ENCODE data around the gene RNASE8. TPM values are rescaled to one million over a fixed set of nuclear protein-coding genes. Genes with fewer than 3 reads are reported as not detected.

The RNASE8 gene
- total RNA-seq, 1 experiment from 2014 or later, result not detected

DNA sequence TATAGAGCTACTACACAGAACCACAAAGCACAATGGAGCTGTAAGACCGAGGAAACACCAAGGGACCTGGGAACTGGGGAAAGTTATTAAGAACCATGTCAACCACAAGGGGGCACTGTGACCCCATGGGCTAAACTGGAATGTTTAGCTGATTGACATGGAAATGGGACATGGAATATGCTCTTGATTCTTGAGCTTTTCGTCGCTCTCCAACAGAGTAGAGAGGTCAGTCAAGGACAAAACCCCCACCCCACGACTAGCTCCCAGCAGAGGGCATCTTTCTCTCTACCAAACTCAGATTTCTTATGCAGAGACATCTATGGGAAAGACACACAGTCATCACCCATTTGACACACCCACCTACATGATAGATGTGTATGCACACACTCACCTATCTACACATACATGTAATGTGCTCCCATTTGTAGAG lies 42.8 kb upstream of the RNASE8 start (continued):
- TF ChIP-seq, protein P1, sequence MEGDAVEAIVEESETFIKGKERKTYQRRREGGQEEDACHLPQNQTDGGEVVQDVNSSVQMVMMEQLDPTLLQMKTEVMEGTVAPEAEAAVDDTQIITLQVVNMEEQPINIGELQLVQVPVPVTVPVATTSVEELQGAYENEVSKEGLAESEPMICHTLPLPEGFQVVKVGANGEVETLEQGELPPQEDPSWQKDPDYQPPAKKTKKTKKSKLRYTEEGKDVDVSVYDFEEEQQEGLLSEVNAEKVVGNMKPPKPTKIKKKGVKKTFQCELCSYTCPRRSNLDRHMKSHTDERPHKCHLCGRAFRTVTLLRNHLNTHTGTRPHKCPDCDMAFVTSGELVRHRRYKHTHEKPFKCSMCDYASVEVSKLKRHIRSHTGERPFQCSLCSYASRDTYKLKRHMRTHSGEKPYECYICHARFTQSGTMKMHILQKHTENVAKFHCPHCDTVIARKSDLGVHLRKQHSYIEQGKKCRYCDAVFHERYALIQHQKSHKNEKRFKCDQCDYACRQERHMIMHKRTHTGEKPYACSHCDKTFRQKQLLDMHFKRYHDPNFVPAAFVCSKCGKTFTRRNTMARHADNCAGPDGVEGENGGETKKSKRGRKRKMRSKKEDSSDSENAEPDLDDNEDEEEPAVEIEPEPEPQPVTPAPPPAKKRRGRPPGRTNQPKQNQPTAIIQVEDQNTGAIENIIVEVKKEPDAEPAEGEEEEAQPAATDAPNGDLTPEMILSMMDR (IDR thresholded peaks at IDR 0.05), result peak; percentile 84
- TF ChIP-seq, protein P2, sequence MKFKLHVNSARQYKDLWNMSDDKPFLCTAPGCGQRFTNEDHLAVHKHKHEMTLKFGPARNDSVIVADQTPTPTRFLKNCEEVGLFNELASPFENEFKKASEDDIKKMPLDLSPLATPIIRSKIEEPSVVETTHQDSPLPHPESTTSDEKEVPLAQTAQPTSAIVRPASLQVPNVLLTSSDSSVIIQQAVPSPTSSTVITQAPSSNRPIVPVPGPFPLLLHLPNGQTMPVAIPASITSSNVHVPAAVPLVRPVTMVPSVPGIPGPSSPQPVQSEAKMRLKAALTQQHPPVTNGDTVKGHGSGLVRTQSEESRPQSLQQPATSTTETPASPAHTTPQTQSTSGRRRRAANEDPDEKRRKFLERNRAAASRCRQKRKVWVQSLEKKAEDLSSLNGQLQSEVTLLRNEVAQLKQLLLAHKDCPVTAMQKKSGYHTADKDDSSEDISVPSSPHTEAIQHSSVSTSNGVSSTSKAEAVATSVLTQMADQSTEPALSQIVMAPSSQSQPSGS (CRISPR knock-in tag; IDR thresholded peaks at IDR 0.05; ENCODE audit: borderline replicate concordance, low read depth), result no peak
- TF ChIP-seq SMAD4 (CRISPR knock-in tag; IDR thresholded peaks at IDR 0.05), result no peak
- TF ChIP-seq ZNF423 (CRISPR knock-in tag; IDR thresholded peaks at IDR 0.05), result no peak
- TF ChIP-seq NR2C2 (CRISPR knock-in tag; IDR thresholded peaks at IDR 0.05), result no peak

DNA sequence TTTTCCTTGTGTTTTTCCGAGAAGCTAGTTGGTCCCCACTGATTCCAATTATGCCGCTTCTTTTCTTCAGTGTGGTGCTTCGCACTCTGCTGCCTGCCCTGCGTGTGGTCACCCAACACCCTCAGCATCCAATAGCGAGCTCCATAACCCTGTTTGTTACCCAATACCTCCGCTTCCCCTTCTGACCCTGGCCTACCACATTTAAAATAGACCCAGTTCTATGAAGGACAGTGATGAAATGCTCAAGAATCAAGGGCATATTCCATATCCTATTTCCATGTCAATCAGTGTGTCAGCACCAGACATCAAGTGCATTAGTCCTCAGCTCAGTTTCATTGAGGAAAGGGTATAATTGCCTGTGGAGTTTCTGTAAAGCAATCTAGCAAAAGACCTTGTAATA lies 42.3 kb upstream of the RNASE8 start:
- TF ChIP-seq, protein P3, sequence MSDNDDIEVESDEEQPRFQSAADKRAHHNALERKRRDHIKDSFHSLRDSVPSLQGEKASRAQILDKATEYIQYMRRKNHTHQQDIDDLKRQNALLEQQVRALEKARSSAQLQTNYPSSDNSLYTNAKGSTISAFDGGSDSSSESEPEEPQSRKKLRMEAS (CRISPR knock-in tag; IDR thresholded peaks at IDR 0.05), result no peak
- TF ChIP-seq NFATC4 (CRISPR knock-in tag; IDR thresholded peaks at IDR 0.05) (no peak), CBFB (CRISPR knock-in tag; IDR thresholded peaks at IDR 0.05; ENCODE audit: low read depth) (no peak), ETV6 (CRISPR knock-in tag; IDR thresholded peaks at IDR 0.05) (no peak), NFYB (CRISPR knock-in tag; conservative IDR thresholded peaks at IDR 0.05; ENCODE audit: low read depth) (no peak), TEAD1 (CRISPR knock-in tag; IDR thresholded peaks at IDR 0.05) (no peak), NFE2L1 (CRISPR knock-in tag; IDR thresholded peaks at IDR 0.05) (no peak)
- TF ChIP-seq, protein P4, sequence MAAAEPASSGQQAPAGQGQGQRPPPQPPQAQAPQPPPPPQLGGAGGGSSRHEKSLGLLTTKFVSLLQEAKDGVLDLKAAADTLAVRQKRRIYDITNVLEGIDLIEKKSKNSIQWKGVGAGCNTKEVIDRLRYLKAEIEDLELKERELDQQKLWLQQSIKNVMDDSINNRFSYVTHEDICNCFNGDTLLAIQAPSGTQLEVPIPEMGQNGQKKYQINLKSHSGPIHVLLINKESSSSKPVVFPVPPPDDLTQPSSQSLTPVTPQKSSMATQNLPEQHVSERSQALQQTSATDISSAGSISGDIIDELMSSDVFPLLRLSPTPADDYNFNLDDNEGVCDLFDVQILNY (CRISPR knock-in tag; IDR thresholded peaks at IDR 0.05), result no peak
- TF ChIP-seq, protein P5, sequence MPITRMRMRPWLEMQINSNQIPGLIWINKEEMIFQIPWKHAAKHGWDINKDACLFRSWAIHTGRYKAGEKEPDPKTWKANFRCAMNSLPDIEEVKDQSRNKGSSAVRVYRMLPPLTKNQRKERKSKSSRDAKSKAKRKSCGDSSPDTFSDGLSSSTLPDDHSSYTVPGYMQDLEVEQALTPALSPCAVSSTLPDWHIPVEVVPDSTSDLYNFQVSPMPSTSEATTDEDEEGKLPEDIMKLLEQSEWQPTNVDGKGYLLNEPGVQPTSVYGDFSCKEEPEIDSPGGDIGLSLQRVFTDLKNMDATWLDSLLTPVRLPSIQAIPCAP (CRISPR knock-in tag; IDR thresholded peaks at IDR 0.05), result no peak
- TF ChIP-seq, protein P6, sequence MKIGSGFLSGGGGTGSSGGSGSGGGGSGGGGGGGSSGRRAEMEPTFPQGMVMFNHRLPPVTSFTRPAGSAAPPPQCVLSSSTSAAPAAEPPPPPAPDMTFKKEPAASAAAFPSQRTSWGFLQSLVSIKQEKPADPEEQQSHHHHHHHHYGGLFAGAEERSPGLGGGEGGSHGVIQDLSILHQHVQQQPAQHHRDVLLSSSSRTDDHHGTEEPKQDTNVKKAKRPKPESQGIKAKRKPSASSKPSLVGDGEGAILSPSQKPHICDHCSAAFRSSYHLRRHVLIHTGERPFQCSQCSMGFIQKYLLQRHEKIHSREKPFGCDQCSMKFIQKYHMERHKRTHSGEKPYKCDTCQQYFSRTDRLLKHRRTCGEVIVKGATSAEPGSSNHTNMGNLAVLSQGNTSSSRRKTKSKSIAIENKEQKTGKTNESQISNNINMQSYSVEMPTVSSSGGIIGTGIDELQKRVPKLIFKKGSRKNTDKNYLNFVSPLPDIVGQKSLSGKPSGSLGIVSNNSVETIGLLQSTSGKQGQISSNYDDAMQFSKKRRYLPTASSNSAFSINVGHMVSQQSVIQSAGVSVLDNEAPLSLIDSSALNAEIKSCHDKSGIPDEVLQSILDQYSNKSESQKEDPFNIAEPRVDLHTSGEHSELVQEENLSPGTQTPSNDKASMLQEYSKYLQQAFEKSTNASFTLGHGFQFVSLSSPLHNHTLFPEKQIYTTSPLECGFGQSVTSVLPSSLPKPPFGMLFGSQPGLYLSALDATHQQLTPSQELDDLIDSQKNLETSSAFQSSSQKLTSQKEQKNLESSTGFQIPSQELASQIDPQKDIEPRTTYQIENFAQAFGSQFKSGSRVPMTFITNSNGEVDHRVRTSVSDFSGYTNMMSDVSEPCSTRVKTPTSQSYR (CRISPR knock-in tag; IDR thresholded peaks at IDR 0.05), result no peak
- TF ChIP-seq, protein P7, sequence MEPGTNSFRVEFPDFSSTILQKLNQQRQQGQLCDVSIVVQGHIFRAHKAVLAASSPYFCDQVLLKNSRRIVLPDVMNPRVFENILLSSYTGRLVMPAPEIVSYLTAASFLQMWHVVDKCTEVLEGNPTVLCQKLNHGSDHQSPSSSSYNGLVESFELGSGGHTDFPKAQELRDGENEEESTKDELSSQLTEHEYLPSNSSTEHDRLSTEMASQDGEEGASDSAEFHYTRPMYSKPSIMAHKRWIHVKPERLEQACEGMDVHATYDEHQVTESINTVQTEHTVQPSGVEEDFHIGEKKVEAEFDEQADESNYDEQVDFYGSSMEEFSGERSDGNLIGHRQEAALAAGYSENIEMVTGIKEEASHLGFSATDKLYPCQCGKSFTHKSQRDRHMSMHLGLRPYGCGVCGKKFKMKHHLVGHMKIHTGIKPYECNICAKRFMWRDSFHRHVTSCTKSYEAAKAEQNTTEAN (CRISPR knock-in tag; IDR thresholded peaks at IDR 0.05), result no peak
- no peak overlapping the region for H3K27ac Mint-ChIP-seq
- H3K4me1 Mint-ChIP-seq, result peaks cover 12% of the 10 kb centered on the region
- H3K36me3 Mint-ChIP-seq, result peaks cover 2% of the 10 kb centered on the region; the same call in 1 of the 2 replicates
- POLR2A ChIA-PET, result interaction anchor here (1.2 to 2.3 kb wide), 7 partner anchors 9 to 79 kb away, joined by 7 to 26 read pairs (median 10); partner anchors contain the start of genes ARHGEF40 and NDRG2
- no peak overlapping the region for H3K4me3 Mint-ChIP-seq
- peaks cover 3% of the 10 kb centered on the region for H3K27me3 Mint-ChIP-seq (ENCODE audit: low read depth)
- no peak; the same call in 1 of the 2 replicates for ATAC-seq
- CTCF ChIA-PET, result interaction anchor here (0.6 to 9.1 kb wide), 47 partner anchors 8 to 708 kb away, joined by 3 to 670 read pairs (median 7); partner anchors contain the start of genes ARHGEF40, NDRG2, RNASE13 and RNASE7
- no peaks in the 10 kb centered on the region for H3K9me3 Mint-ChIP-seq
- DNase-seq (ENCODE audit: low spot score), result no peak

All from WTC11 (cell line).